Measurements from ENCODE around the gene PI4KB. TPM values are rescaled to one million over a fixed set of nuclear protein-coding genes. Genes with fewer than 3 reads are reported as not detected.

The PI4KB gene
- total and polyA plus RNA-seq, 4 donors: 14.2 to 27.1 (median 19.2) TPM

- H3K27ac ChIP-seq (ENCODE audit: low read depth in 1 of 2, low read length in 2 of 2): peak overlapping the region; percentile 53 to 57
- 61% methylated on average over 2 of the region's 2 CpGs for WGBS
- peaks cover 32 to 52% (median 46%) of the 10 kb centered on the region in 4 donors for H3K4me1 ChIP-seq (ENCODE audit: control insufficient read depth in 4 of 4, insufficient read depth in 4 of 4, low read length in 3 of 4)
- H3K9ac ChIP-seq (ENCODE audit: low read depth in 1 of 2, low read length in 2 of 2): no peak overlapping the region
- H3K36me3 ChIP-seq (ENCODE audit: control insufficient read depth in 4 of 4, insufficient read depth in 3 of 4, low read depth in 1 of 4, low read length in 3 of 4): peaks cover 0 to 16% (median 12%) of the 10 kb centered on the region in 4 donors
- H3K4me3 ChIP-seq (ENCODE audit: low read depth in 1 of 3, low read length in 3 of 3): no peak overlapping the region
- DNase-seq (ENCODE audit: low spot score): no peak
- no peak for TF ChIP-seq FOXA2 (IDR thresholded peaks at IDR 0.05)
- TF ChIP-seq HNF4G (IDR thresholded peaks at IDR 0.05): no peak
- no peak for TF ChIP-seq ZBTB33 (IDR thresholded peaks at IDR 0.05)
- no peaks in the 10 kb centered on the region for H3K9me3 ChIP-seq (ENCODE audit: control insufficient read depth in 4 of 4, low read length in 3 of 4)
- H3K27me3 ChIP-seq (ENCODE audit: control insufficient read depth in 4 of 4, insufficient read depth in 4 of 4, low read length in 3 of 4): no peaks in the 10 kb centered on the region
Measured at GRCh38 chr1:151313501-151313900, 13.7 kb downstream of the PI4KB start.

- H3K4me3 ChIP-seq (ENCODE audit: low read depth in 1 of 3, low read length in 3 of 3): no peak overlapping the region
- TF ChIP-seq FOXA1 (IDR thresholded peaks at IDR 0.05) (no peak), HNF4A (conservative IDR thresholded peaks at IDR 0.05) (no peak), JUND (IDR thresholded peaks at IDR 0.05) (no peak), YY1 (IDR thresholded peaks at IDR 0.05) (no peak), TAF1 (conservative IDR thresholded peaks at IDR 0.05) (no peak), NR2F2 (IDR thresholded peaks at IDR 0.05) (no peak), SP1 (IDR thresholded peaks at IDR 0.05) (no peak), RAD21 (IDR thresholded peaks at IDR 0.05) (no peak), REST (IDR thresholded peaks at IDR 0.05) (no peak), HNF4G (IDR thresholded peaks at IDR 0.05) (no peak), CTCF (IDR thresholded peaks at IDR 0.05; ENCODE audit: low read depth, low read length, missing input control) (no peak)
- H3K9me3 ChIP-seq (ENCODE audit: control insufficient read depth in 4 of 4, low read length in 3 of 4): no peaks in the 10 kb centered on the region
- peaks cover 0 to 22% (median 17%) of the 10 kb centered on the region in 4 donors for H3K36me3 ChIP-seq (ENCODE audit: control insufficient read depth in 4 of 4, insufficient read depth in 3 of 4, low read depth in 1 of 4, low read length in 3 of 4)
- H3K4me1 ChIP-seq (ENCODE audit: control insufficient read depth in 4 of 4, insufficient read depth in 4 of 4, low read length in 3 of 4): peaks cover 32 to 52% (median 46%) of the 10 kb centered on the region in 4 donors
- no peak for DNase-seq (ENCODE audit: low spot score)
- WGBS: 87% methylated on average over 8 of the region's 8 CpGs
- no peaks in the 10 kb centered on the region for H3K27me3 ChIP-seq (ENCODE audit: control insufficient read depth in 4 of 4, insufficient read depth in 4 of 4, low read length in 3 of 4)
- H3K27ac ChIP-seq (ENCODE audit: low read depth in 1 of 2, low read length in 2 of 2): no peak overlapping the region
- no peak overlapping the region for H3K9ac ChIP-seq (ENCODE audit: low read depth in 1 of 2, low read length in 2 of 2)
Measured at GRCh38 chr1:151312826-151313225, 14.4 kb downstream of the PI4KB start.
